T47D (cell line): ENCODE data around the gene UBR4.

Experiments used
- DNase-seq, 2 experiments: peaks; one replicate each; pipeline versions ENCODE4 v3.0.0 to v3.0.0-alpha.2; 2011 to 2012; ENCODE audit warnings: low read depth in 1 of 2, low spot score in 1 of 2
- JUND ChIP-seq: IDR thresholded peaks from 2 replicates; pipeline ENCODE4 v1.6.1; 2012; ENCODE audit warnings: low read depth
- in situ Hi-C: cut with HindIII; loops from 2 replicates; pipeline ENCODE4 v1.10.0; 2016; ENCODE audit warnings: low sequenced_read_pairs, low pct_unique_long_range_greater_than_20kb

UBR4 gene

GRCh38 chr1:19210772-19211549 lies 895 bp upstream of the UBR4 start:
- TF ChIP-seq JUND = no peak
- in situ Hi-C loops = no loop called here
- no peak for DNase-seq

GRCh38 chr1:19209439-19209989 lies 552 bp downstream of the UBR4 start:
- peak in 1 of 2 experiments; percentile 9 for DNase-seq
- in situ Hi-C loops = no loop called here
- no peak for TF ChIP-seq JUND

- no peak for TF ChIP-seq JUND
- in situ Hi-C loops = no loop called here
- DNase-seq = no peak
These were observed 1.2 kb downstream of the UBR4 start for GRCh38 chr1:19208710-19209438.

GRCh38 chr1:19206947-19207346 lies 3.1 kb downstream of the UBR4 start:
- in situ Hi-C loops = no loop called here
- DNase-seq = no peak

GRCh38 chr1:19205845-19206244 lies 4.2 kb downstream of the UBR4 start:
- no peak for TF ChIP-seq JUND
- in situ Hi-C loops = no loop called here
- no peak for DNase-seq

More at GRCh38 chr1:19206947-19207346, 3.1 kb downstream of the UBR4 start:
- TF ChIP-seq JUND = no peak

GRCh38 chr1:19205403-19205802 lies 4.7 kb downstream of the UBR4 start:
- no peak for DNase-seq
- no peak for TF ChIP-seq JUND
- in situ Hi-C loops = no loop called here

- no peak for TF ChIP-seq JUND
- DNase-seq = no peak
These were observed 5.4 kb downstream of the UBR4 start for GRCh38 chr1:19204446-19205266.

GRCh38 chr1:19203440-19203839 lies 6.6 kb downstream of the UBR4 start:
- no peak for TF ChIP-seq JUND
- peak in 1 of 2 experiments; percentile 7 for DNase-seq
- in situ Hi-C loops = no loop called here

More at GRCh38 chr1:19204446-19205266, 5.4 kb downstream of the UBR4 start:
- in situ Hi-C loops = no loop called here

GRCh38 chr1:19202396-19202795 lies 7.7 kb downstream of the UBR4 start:
- no peak for TF ChIP-seq JUND
- in situ Hi-C loops = no loop called here
- DNase-seq = no peak

GRCh38 chr1:19199969-19200604 lies 10.0 kb downstream of the UBR4 start:
- no peak for DNase-seq
- in situ Hi-C loops = no loop called here
- TF ChIP-seq JUND = no peak

GRCh38 chr1:19199329-19199968 lies 10.6 kb downstream of the UBR4 start:
- DNase-seq = no peak
- in situ Hi-C loops = no loop called here

More at GRCh38 chr1:19199329-19199968, 10.6 kb downstream of the UBR4 start:
- TF ChIP-seq JUND = no peak
